NCI-H128 (cell line): ENCODE data around the gene PLPP2.

Source experiments
- DNase-seq: peaks from one replicate; lab custom pipeline; 2025; ENCODE audit not compliant: unreplicated experiment; lab: John Stamatoyannopoulos, UW

PLPP2 gene

DNA sequence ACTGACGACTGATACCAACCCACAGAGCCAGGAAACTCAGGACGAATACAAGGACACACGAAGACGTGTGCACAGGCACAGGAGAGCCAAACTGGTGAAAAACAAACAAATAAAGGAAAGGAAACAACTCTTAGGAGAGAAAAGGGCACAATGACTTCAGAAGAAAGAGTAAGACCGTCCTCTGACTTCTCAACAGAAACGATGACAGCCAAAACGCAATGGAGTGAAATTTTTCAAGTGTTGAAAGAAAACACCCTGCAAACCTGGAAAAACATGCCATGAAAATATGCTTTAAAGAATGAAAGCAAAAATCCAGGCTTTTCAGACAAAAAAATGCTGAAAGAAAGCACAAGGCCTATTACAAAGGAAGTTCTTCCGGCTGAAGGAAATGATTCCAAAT is 24.6 kb upstream of the PLPP2 start:
- no peak for DNase-seq

DNA sequence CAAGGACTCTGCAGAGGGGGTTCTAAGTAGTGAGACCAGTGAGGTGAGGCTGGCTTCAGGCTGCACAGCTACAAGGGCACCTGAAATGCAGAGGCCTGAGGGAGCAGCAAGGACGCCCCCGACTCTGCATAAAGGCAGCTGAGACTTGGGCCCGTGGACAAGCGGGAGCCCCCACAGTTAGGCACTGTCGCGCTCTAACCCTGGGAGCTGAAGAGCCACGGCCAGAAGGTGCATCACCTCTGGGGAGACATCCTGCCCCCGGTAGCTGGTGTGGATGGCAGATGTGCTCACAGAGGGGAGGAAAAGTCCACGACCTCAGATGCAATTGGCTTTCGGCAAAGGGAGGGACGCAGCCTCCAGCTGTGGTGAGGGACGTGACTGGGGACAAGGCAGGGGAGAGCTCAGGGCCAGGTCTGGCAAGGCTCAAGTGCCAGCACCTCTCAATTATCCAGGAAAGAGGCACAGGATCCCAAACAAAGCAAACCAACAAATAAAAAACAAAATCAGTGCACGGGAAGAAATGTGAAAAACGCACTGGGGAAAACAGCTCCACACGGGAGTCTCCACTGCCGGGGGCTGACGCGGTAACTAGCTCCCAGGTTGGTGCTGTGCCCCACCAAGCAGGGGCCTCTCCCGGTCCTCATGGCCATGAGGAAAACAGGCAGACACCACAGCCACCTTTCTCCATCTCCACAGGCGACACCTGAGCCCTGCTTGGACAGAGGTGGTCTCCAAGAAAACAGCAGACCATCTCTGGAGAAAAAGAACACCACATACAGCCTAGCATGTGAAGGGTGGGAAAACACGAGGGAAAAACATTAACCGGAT is 23.0 kb upstream of the PLPP2 start:
- DNase-seq: no peak

- no peak for DNase-seq
Observed at GRCh38 chr19:313169-313987, 22.2 kb upstream of the PLPP2 start.

DNA sequence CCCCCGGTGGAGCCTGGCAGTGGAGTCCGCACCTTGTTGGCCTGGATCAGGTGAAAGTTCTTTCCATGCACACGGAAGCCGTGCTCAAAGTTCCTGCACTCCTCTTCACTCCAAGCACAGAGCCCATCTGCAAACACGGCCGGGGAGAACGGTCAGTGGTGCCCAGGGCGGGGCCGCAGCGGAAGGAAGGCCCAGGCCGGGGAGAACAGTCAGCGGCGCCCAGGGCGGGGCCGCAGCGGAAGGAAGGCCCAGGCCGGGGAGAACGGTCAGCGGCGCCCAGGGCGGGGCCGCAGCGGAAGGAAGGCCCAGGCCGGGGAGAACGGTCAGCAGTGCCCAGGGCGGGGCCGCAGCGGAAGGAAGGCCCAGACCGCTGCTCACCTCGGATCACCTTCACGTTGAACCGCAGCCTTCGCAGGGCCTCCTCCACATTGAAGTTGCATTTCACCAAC is 20.6 kb upstream of the PLPP2 start:
- DNase-seq: no peak

- DNase-seq: no peak
Observed at GRCh38 chr19:310781-311496, 19.7 kb upstream of the PLPP2 start.

DNA sequence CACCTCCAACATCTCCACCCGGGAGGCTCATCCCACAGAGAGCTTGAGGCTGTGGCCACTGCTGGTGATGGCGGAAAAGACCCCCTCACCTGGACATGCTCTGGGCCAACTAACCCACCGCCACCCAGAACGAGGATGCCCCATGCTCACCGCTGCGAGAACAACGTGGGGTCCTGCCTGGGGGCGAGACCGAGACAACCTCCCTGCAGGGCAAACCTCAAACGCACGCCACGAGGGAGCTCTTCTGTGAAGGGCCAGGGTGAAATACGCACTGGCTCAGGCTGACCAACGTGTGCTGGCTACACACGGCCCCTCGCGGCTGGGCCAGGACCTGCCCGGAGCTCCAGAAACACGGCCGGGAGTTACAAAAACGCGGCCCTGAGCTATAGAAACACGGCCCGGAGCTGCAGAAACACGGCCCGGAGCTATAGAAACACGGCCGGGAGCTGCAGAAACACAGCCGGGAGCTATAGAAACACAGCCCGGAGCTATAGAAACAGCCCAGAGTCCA is 19.0 kb upstream of the PLPP2 start:
- DNase-seq: no peak

GRCh38 chr19:309206-309565 is 18.0 kb upstream of the PLPP2 start:
- no peak for DNase-seq

- DNase-seq: no peak
Observed at GRCh38 chr19:308471-309205, 17.4 kb upstream of the PLPP2 start.

- DNase-seq: no peak
Observed at GRCh38 chr19:307793-308420, 16.7 kb upstream of the PLPP2 start.

GRCh38 chr19:307111-307531 is 15.9 kb upstream of the PLPP2 start:
- DNase-seq: no peak

DNA sequence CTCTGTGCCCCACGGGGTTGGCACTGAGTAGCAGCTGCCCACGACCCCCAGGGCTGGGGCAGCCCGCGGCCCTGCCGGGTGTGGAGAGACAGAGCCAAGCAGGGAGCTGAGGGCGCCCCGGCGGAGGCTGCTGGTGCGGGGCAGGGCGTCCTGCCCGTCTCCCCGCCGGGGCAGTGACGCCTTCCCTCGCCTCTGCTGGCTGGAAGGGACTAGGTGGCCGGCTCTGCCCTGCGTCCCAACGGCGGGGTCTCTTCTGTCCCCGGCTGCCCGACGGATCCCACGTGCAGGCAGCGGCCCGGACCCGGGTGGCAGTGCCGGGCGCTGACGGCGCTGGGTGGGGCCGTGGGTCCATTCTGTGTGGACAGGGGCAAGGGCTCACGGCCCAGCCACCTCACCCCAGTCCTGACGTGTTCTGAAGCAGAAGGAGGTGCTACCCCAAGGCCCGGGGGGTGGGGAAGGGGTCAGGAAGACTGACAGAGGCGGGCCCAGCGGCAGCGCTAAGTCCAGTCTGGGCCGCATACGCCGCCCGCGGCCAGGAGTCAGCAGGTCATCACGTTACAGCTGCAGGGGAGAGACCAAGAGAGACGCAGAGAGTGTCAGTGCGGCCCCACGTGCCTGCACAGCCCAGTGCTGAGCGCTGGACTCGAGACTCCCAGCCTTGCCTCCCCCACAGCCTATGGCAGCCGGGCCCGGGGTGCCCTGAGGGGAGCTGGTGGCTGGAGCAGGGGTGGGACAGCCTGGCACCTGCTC is 15.1 kb upstream of the PLPP2 start:
- no peak for DNase-seq

- DNase-seq: no peak
Observed at GRCh38 chr19:305240-306150, 14.3 kb upstream of the PLPP2 start.

DNA sequence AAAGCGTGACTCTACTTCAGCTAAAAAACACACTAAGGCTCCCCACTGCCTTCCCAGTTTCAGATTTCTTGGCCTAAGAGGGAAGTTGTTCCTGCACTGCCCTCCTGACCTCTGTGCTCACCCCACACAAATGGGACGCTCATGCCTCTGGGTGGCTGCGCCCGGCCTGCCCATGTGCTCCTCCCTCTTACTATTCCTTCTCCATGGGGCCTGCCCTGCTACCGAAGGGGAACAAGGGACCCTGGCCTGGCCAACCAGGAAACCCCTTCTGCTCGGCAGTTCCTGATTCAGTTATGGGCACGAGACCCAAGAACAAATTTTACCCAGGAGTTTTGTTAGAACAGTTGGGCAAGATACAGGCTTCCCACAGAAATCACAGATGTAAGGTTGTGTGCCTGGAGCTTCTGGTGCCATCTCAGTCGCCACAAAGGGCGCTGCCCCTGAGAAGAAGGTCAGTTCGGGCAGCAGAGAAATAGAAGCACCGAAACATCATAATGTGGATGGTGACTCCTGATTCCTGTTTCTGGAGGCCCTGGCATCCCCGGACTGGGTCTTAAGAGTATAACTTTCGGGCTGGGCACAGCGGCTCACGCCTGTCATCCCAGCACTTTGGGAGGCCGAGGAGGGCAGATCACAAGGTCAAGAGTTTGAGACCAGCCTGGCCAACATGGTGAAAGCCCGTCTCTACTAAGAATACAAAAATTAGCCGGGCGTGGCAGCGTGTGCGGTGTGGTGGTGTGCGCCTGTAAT is 5.4 kb upstream of the PLPP2 start:
- no peak for DNase-seq

- DNase-seq: no peak
Observed at GRCh38 chr19:295687-296370, 4.6 kb upstream of the PLPP2 start.

DNA sequence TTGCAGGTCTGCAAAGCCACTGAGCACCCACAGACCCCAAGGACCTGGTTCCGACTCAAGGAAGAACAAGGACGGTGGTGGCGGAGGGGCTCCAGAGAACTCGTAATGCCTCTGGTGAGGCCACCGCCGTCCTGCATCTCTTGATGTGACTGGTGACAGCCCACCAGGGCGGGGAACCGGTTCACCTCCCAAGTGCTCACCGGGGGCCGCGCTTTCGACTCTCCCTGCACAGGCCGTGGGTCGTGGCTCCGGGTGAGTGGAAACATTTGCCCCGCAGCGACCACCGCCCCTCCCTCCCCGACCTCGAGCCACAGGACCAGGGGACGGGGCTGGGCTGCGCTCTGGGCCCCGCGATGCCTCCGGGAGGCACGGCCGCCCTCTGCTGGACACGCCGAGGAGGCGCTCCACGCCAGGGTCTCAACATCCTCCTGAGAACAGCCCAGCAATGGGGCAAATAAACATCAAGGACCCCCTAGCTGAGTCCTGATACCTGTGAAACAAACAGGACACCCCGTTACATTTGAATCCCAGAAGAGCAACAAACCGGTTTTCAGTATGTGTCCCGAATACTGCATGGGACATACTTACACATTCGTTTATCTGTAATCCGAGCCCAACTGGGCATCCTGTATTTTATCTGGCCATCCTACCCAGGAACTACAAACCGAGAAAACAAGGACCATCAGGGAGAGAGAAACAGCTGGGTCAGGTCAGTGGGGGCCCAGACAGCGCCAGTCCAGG is 3.9 kb upstream of the PLPP2 start:
- DNase-seq: peak; percentile 24

DNA sequence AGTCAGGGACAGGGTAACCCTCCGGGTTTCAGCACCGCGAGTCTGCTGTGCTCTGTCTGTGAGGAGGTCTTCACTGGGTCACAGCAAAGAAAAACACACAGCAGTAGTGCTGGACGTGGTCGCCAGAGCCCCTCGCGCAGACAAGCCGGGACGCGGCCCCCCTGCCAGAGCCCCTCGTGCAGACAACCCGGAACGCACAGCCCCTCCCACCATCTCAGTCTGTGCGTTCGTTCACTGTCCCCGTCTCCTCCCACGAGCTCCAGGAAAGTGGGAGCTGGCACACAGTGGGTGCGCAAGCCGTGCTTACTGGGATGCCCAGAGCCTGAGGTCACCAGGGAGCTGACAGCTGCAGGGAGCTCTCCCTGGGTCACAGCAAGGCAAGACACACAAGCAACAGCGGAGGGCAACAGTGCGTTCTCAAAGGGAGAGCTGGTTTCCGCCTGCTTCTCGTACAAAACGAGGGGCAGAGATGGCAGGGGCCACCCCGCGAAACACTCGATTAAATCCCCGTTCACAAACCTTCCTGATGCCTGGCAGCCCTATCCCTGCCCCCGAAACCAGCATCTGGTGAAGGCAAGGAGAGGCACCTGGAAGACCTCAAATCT is 3.2 kb upstream of the PLPP2 start:
- no peak for DNase-seq
